ENCODE data around the gene PAPOLG. TPM values are rescaled to one million over a fixed set of nuclear protein-coding genes. Genes with fewer than 3 reads are reported as not detected.

The PAPOLG gene
- total and polyA plus RNA-seq, 2 donors (not counting 3 experiments of a cell fraction or from before 2014, with no cell fraction given) = 4.2 to 14.9 TPM

DNA sequence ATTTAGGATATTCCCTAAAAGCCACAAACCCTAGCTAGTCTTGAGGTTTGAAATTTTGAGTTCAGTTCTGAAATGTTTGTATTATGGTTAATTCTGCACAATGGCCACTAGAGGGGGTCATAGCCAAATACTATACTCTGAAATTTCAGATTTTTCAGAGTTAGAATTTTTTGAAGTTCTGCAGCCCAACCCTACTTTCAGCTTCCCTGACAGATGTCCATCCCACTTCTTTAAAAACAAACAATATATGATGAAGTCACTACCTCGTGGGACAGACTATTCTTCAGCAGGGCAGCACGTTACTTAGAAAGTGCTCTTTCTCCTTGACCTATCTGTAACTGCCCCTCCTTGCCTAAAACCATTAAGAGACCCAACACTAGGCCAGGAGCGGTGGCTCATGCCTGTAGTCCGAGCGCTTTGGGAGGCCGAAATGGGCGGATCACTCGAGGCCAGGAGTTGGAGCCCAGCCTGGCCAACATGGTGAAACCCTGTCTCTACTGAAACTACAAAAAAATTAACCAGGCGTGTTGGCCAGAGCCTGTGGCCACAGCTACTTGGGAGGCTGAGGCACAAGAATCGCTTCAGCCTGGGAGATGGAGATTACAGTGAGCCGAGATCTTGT, 48.2 kb upstream of the PAPOLG start:
- DNase-seq (ENCODE audit: low read depth, low spot score) (peak; percentile 44), FAIRE-seq (peak; percentile 92)
- TF ChIP-seq, protein P1, sequence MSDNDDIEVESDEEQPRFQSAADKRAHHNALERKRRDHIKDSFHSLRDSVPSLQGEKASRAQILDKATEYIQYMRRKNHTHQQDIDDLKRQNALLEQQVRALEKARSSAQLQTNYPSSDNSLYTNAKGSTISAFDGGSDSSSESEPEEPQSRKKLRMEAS (IDR thresholded peaks at IDR 0.05; ENCODE audit: insufficient read depth, insufficient read length) = no peak
- TF ChIP-seq, protein P2, sequence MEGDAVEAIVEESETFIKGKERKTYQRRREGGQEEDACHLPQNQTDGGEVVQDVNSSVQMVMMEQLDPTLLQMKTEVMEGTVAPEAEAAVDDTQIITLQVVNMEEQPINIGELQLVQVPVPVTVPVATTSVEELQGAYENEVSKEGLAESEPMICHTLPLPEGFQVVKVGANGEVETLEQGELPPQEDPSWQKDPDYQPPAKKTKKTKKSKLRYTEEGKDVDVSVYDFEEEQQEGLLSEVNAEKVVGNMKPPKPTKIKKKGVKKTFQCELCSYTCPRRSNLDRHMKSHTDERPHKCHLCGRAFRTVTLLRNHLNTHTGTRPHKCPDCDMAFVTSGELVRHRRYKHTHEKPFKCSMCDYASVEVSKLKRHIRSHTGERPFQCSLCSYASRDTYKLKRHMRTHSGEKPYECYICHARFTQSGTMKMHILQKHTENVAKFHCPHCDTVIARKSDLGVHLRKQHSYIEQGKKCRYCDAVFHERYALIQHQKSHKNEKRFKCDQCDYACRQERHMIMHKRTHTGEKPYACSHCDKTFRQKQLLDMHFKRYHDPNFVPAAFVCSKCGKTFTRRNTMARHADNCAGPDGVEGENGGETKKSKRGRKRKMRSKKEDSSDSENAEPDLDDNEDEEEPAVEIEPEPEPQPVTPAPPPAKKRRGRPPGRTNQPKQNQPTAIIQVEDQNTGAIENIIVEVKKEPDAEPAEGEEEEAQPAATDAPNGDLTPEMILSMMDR (IDR thresholded peaks at IDR 0.05; ENCODE audit: extremely low read depth in 1 of 2, insufficient read depth in 1 of 2, low read depth in 1 of 2, low read length in 2 of 2) = peak; percentile 48 to 52
- no peak for TF ChIP-seq JUN (IDR thresholded peaks at IDR 0.05; ENCODE audit: borderline replicate concordance, insufficient read depth, insufficient read length, low read depth)
- TF ChIP-seq POLR2AphosphoS5 (IDR thresholded peaks at IDR 0.05; ENCODE audit: insufficient read depth, low read depth, low read length) = no peak
- Histone ChIP-seq H4K20me1 (replicated peaks; ENCODE audit: control insufficient read depth, extremely low read depth, insufficient read depth, low read length) (no peaks in the 10 kb centered on the region), H3K9me3 (replicated peaks; ENCODE audit: control insufficient read depth, insufficient read depth, low read length) (no peaks in the 10 kb centered on the region), H3K4me2 (ENCODE audit: insufficient read depth, low read length) (no peak overlapping the region), H3K27ac (ENCODE audit: insufficient read depth, low read depth, low read length) (no peak overlapping the region), H3K79me2 (ENCODE audit: control insufficient read depth, insufficient read depth, low read length) (no peaks in the 10 kb centered on the region), H3K27me3 (ENCODE audit: control insufficient read depth in 2 of 2, insufficient read depth in 2 of 2, low read length in 2 of 2) (no peaks in the 10 kb centered on the region), H3K36me3 (ENCODE audit: control insufficient read depth in 2 of 2, extremely low read depth in 1 of 2, insufficient read depth in 2 of 2, low read length in 2 of 2) (no peaks in the 10 kb centered on the region), H2AFZ (ENCODE audit: low read depth, low read length) (peak overlapping the region; percentile 23), H3K9ac (replicated peaks; ENCODE audit: extremely low read depth, insufficient read depth, low read length) (no peak overlapping the region), H3K9me1 (replicated peaks; ENCODE audit: control insufficient read depth, extremely low read depth, insufficient read depth, low read length) (no peaks in the 10 kb centered on the region), H3K4me1 (ENCODE audit: control insufficient read depth, extremely low read depth, insufficient read depth, low read length) (peaks cover 5% of the 10 kb centered on the region), H3K4me3 (replicated peaks in 1 of 3; ENCODE audit: insufficient read depth in 1 of 3, low read depth in 1 of 3, low read length in 3 of 3) (no peak overlapping the region)
- BruUV-seq (replicated peaks) = no TSS peak
- CTCF ChIA-PET = interaction anchor here (0.6 to 8.6 kb wide), 26 partner anchors 11 to 950 kb away, joined by 3 to 173 read pairs (median 4); partner anchors contain the start of gene PAPOLG
- dilution Hi-C loops (cut with MboI; ENCODE audit: extremely low pct_ligation_motif_present, low sequenced_read_pairs) (no loop called here), intact Hi-C loops (cut with micrococcal nuclease) (loop anchor here (1.0 kb wide), 2 partner anchors 48 to 291 kb away; partner anchors contain the start of gene PAPOLG)
- POLR2A ChIA-PET = no interaction called here
